Suprapubic skin (tissue), 4 donors: ENCODE measurements around the gene RABL2A. TPM values are rescaled to one million over a fixed set of nuclear protein-coding genes. Genes with fewer than 3 reads are reported as not detected.
"Not testable (repeated sequence)": the region's sequence is repeated elsewhere in the genome, so short reads cannot be mapped to it uniquely, and the experiment has no call there.

Experiments used
- DNase-seq, 2 donors: peaks; one replicate each; pipeline ENCODE4 v3.0.0-alpha.2; 2019; ENCODE audit warnings: low spot score in 2 of 2
- H3K27ac ChIP-seq: fragments of 200-600 bp; sonication (generic); one replicate; pipeline ENCODE4 v1.5.1; 2019
- H3K27me3 ChIP-seq: fragments of 200-600 bp; sonication (generic); one replicate; pipeline ENCODE4 v1.5.1; 2019
- H3K36me3 ChIP-seq: fragments of 200-600 bp; sonication (generic); one replicate; pipeline ENCODE4 v1.5.1; 2019
- H3K4me1 ChIP-seq: fragments of 200-600 bp; sonication (generic); one replicate; pipeline ENCODE4 v1.5.1; 2019
- H3K4me3 ChIP-seq: fragments of 200-600 bp; sonication (generic); one replicate; pipeline ENCODE4 v1.5.1; 2019; ENCODE audit warnings: mild to moderate bottlenecking
- H3K9me3 ChIP-seq: fragments of 200-600 bp; sonication (generic); one replicate; pipeline ENCODE4 v1.5.1; 2019
- WGBS: methylation state at CpG from one replicate; pipeline ENCODE4 v1.1.5; 2018; 5-methylcytosine and 5-hydroxymethylcytosine counted together
- total RNA-seq, 4 donors: library from RNA; depleted of rRNA; stranded (reverse); fragments of >200 nt; gene quantifications; one replicate each; pipeline ENCODE4 v1.1.0, GENCODE V29; 2016

Gene RABL2A
- total RNA-seq, 4 donors from 2014 or later, result 11.9 to 28.8 (median 17.7) TPM

DNA sequence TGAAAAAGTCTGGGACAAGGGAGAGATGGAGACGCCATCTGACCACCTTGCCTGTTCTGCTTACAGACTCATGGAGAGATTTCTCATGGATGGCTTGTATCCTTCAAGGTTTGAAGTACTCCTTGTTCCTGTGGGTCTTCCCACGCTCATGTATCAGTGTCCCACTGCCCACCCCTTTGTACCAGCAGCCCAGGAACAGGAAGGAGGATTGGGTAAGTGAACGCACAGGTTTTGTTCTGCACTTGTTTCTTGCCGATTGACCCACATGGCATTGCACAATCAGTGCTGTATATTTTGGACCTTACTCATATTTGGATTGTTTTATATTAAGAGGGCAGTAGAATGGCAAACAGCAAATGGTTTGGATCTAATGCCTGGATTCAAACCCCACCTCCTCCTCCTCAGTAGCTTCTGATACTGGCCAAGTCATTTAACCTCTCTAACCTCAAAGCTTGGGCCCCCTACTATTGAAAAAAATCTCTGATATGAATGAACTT lies 5.8 kb downstream of the RABL2A start:
- H3K36me3 ChIP-seq, result peaks cover 31% of the 10 kb centered on the region
- H3K27ac ChIP-seq, DNase-seq, H3K4me3 ChIP-seq, H3K4me1 ChIP-seq, H3K27me3 ChIP-seq, H3K9me3 ChIP-seq: not testable (repeated sequence)
- WGBS, result 81% methylated on average over 4 of the region's 4 CpGs

DNA sequence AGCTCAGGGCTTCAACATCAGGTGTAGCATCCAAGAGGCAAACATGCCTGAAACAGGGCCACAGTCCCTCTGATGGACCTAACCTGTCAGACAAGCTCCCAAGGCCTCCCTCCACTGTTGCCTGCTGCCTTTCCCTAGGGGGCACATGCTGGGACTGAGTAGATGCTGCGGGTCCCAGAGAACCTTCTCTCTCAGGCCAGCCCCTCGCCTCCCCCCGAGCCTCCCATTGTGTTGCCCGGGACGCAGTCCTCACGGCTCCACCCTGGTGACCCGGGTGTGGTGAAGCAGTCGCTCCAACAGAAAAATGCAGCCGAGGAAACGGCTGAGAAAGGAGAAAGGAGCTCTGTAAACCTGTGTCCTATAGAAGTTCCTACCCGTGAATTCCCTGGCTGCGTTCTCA lies 8.3 kb downstream of the RABL2A start:
- H3K36me3 ChIP-seq, result peaks cover 28% of the 10 kb centered on the region
- WGBS, result 83% methylated on average over 12 of the region's 12 CpGs
- not testable (repeated sequence) for H3K4me1 ChIP-seq, H3K4me3 ChIP-seq, H3K27me3 ChIP-seq, DNase-seq, H3K27ac ChIP-seq, H3K9me3 ChIP-seq

DNA sequence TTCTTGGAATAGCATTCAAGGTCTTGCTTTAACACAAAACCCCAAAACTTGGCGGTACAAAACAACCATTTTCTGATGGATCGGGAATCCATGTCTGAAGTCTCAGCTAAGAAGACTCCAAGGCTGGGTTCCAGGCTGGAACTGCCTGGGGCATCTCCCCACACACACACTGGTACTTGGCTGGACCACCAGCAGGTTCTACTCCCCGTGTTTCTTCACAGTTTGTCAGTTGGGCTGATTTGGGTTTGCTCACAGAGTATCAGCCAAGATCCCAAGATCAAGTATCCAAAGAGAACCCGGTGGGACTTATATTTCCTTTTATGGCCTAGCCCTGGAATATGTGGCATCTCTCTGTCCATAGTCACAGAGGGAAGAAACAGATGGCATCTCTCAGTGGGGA lies 9.2 kb downstream of the RABL2A start:
- not testable (repeated sequence) for H3K27me3 ChIP-seq, H3K4me3 ChIP-seq, H3K4me1 ChIP-seq, DNase-seq, H3K9me3 ChIP-seq, H3K27ac ChIP-seq
- H3K36me3 ChIP-seq, result peaks cover 25% of the 10 kb centered on the region
- 100% methylated on average over 3 of the region's 4 CpGs for whole genome bisulfite sequencing

DNA sequence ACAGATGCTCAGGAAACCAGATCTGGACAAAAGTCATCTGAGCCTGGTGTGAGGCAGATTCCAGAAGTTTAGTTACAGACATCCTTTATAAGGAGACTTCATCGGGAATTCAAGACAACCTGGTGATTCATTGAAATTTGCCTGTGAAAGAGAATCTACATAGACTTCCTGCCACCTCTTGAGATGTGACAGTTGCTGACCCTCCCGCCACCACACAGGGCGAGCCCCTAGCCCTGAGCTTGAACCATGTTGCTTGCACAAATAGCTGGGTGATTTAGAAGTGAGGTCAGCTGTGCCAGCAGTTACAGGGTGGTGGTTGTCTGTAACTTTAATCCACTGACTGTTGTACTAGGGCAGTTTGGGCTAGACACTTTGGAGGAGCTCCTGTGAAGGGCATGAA lies 11.0 kb downstream of the RABL2A start:
- not testable (repeated sequence) for H3K27ac ChIP-seq, H3K27me3 ChIP-seq, H3K4me3 ChIP-seq, H3K4me1 ChIP-seq, DNase-seq, H3K9me3 ChIP-seq
- peaks cover 12% of the 10 kb centered on the region for H3K36me3 ChIP-seq
- WGBS, result 67% methylated on average over 3 of the region's 3 CpGs

DNA sequence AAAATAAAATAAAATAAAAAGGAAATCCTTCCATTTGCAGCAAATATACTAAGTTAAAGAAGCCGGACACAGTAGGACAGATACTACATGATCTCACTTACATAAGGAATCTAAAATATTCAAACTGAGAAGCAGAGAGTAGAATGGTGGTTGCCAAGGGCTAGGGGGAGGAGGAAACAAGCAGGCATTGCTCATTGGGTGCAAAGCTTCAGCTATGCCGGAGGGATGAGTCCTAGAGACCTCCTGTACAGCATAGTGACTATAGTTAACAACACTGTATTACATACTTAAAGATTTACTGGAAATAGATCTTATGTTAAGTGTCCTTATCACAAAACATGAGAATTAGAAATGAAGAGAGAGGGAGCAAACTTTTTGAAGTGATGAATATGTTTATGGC lies 19.2 kb downstream of the RABL2A start:
- not testable (repeated sequence) for H3K27ac ChIP-seq, H3K27me3 ChIP-seq, DNase-seq, H3K4me3 ChIP-seq, H3K4me1 ChIP-seq, H3K36me3 ChIP-seq, H3K9me3 ChIP-seq
- 100% methylated on average over 1 of the region's 2 CpGs for WGBS

DNA sequence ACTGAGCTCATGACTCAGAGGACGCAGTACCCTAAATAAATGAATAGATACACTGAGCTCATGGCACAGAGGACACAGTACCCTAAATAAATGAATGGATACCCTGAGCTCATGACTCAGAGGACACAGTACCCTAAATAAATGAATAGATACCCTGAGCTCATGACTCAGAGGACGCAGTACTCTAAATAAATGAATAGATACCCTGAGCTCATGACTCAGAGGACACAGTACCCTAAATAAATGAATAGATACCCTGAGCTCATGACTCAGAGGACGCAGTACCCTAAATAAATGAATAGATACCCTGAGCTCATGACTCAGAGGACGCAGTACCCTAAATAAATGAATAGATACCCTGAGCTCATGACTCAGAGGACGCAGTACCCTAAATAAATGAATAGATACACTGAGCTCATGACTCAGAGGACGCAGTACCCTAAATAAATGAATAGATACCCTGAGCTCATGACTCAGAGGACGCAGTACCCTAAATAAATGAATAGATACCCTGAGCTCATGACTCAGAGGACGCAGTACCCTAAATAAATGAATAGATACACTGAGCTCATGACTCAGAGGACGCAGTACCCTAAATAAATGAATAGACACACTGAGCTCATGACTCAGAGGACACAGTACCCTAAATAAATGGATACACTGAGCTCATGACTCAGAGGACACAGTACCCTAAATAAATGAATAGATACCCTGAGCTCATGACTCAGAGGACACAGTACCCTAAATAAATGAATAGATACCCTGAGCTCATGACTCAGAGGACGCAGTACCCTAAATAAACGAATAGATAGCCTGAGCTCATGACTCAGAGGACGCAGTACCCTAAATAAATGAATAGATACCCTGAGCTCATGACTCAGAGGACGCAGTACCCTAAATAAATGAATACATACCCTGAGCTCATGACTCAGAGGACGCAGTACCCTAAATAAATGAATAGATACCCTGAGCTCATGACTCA lies 24.1 kb downstream of the RABL2A start:
- not testable (repeated sequence) for H3K4me1 ChIP-seq, H3K4me3 ChIP-seq, H3K27ac ChIP-seq, H3K9me3 ChIP-seq, H3K27me3 ChIP-seq, DNase-seq, H3K36me3 ChIP-seq
- WGBS, result 75% methylated on average over 3 of the region's 14 CpGs

DNA sequence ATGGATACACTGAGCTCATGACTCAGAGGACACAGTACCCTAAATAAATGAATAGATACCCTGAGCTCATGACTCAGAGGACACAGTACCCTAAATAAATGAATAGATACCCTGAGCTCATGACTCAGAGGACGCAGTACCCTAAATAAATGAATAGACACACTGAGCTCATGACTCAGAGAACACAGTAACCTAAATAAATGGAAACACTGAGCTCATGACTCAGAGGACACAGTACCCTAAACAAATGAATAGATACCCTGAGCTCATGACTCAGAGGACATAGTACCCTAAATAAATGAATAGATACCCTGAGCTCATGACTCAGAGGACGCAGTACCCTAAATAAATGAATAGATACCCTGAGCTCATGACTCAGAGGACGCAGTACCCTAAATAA lies 25.5 kb downstream of the RABL2A start:
- not testable (repeated sequence) for H3K4me1 ChIP-seq, H3K36me3 ChIP-seq, DNase-seq, H3K4me3 ChIP-seq, H3K27ac ChIP-seq, H3K9me3 ChIP-seq, H3K27me3 ChIP-seq
- 79% methylated on average over 2 of the region's 3 CpGs for WGBS

DNA sequence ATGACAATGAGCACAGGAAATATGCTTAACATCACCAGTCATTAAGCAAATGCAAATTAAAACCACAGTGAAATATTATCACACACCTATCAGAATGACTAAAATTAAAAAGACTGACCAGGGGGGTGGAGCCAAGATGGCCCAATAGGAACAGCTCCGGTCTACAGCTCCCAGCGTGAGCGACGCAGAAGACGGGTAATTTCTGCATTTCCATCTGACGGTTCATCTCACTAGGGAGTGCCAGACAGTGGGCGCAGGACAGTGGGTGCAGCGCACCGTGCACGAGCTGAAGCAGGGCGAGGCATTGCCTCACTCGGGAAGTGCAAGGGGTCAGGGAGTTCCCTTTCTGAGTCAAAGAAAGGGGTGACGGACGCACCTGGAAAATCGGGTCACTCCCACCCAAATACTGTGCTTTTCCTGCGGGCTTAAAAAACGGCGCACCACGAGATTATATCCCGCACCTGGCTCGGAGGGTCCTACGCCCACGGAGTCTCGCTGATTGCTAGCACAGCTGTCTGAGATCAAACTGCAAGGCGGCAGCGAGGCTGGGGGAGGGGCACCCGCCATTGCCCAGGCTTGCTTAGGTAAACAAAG lies 29.1 kb downstream of the RABL2A start:
- H3K27ac ChIP-seq, H3K4me3 ChIP-seq, H3K9me3 ChIP-seq, H3K4me1 ChIP-seq, H3K27me3 ChIP-seq, H3K36me3 ChIP-seq, DNase-seq: not testable (repeated sequence)
- 92% methylated on average over 21 of the region's 27 CpGs for WGBS

DNA sequence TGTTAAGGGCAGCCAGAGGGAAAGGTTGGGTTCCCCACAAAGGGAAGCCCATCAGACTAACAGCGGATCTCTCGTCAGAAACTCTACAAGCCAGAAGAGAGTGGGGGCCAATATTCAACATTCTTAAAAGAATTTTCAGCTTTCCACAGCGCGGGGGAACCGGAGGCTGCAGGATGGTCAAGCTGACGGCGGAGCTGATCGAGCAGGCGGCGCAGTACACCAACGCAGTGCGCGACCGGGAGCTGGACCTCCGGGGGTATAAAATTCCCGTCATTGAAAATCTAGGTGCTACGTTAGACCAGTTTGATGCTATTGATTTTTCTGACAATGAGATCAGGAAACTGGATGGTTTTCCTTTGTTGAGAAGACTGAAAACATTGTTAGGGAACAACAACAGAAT lies 30.7 kb downstream of the RABL2A start:
- H3K27me3 ChIP-seq, H3K27ac ChIP-seq, H3K4me3 ChIP-seq, H3K4me1 ChIP-seq, DNase-seq, H3K9me3 ChIP-seq, H3K36me3 ChIP-seq: not testable (repeated sequence)
- 94% methylated on average over 17 of the region's 17 CpGs for WGBS

DNA sequence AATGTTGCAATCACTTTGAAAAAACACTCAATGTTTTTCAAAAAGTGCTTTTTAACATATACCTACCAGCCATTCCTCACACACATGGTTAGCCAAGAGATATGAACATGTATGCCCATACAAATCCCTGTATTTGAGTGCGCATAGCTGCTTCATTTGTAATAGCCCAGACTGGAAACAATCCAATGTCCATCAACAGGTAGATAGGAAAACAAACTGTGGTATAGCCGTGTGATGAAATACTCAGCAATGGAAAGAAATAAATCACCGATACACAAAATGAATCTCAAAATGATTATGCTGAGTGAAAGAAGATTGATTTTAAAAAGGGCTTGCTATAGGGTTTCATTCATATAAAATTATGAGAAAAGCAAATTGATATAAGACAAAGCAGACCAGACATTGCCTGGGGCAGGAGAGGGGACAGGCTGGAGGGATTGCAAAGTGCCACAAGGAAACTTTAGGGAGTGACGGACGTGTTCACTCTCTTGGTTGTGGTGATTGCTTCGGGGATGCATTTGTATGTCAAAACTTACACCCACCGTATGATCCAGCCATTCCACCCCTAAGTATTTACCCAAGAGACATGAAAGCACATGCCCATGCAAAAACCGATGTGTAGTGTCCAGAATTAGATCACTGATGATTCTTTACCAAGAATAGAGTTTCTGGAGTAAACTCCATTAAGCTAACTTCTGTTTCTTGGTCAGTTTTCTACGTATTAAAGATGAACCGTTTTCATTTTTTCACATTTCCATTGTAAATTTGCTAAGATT lies 36.4 kb downstream of the RABL2A start:
- not testable (repeated sequence) for DNase-seq, H3K27ac ChIP-seq, H3K4me1 ChIP-seq, H3K9me3 ChIP-seq, H3K4me3 ChIP-seq, H3K36me3 ChIP-seq, H3K27me3 ChIP-seq
- WGBS, result 69% methylated on average over 10 of the region's 10 CpGs

DNA sequence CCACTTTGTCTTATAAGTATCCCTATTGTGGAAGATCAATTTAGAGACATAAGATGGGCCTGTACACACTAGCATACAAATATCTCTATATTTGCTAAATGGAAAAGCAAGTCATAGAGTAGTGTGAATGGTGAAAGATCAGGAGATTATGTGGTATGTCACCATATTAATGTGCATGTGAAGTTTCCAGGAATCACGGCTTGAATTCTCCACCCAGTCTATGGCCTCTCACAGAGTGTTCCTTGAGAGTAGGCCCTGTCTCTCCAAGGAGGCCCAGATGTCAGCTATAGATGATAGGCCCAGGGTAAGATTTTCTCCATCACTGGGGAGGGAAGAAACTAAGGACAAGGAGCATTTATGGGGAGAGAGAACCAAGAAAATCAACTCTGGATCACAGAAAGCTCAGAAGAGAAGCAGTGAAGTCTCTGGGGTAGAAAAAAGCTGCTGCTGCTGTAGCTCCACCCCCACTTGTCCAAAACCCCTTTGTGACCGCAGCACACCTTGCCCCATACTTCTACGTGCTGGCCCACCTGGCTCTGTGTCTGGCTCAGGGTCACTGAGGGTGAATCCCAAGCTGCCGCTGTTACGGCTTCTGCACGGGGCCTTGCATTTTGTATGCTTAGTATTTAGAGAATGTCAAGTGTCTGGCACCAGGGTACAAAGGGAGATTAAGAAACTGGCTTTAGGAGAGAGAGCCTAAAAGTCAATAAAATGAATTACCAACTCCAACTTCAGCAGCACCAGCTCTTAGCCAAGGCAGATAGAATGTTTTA lies 37.9 kb downstream of the RABL2A start:
- WGBS, result 78% methylated on average over 6 of the region's 6 CpGs
- H3K9me3 ChIP-seq, H3K4me1 ChIP-seq, H3K27me3 ChIP-seq, DNase-seq, H3K36me3 ChIP-seq, H3K4me3 ChIP-seq, H3K27ac ChIP-seq: not testable (repeated sequence)

DNA sequence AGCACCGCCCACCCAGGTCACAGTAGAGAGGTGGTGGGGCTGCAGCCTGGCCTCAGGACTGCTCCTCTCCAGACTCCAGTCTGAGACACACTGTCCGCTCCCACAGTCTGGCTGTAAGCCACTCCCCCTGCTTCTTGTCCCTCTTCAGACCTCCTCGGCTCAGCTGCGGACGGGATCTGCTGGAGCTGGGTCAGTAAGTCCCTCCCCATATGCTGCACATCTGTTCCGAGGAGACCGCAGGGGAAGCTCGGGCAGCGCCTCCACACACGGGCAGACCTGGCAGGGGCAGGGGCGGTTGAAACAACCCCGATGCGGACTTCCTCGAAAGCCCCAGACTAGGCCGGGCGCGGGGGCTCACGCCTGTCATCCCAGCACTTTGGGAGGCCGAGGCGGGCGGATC lies 41.9 kb downstream of the RABL2A start:
- DNase-seq, H3K36me3 ChIP-seq, H3K4me3 ChIP-seq, H3K27ac ChIP-seq, H3K4me1 ChIP-seq, H3K27me3 ChIP-seq, H3K9me3 ChIP-seq: not testable (repeated sequence)
- 87% methylated on average over 21 of the region's 21 CpGs for WGBS
